Stimulated activated CD8-positive, alpha-beta memory T cell treated with anti-CD3 and anti-CD28 coated beads, Interleukin-4, amount 100 ng/mL, for 48 hours (primary cell): Measurements from ENCODE around the gene SEC61B.

ENCODE experiments used
- DNase-seq: peaks from one replicate; pipeline ENCODE4 v3.0.0-alpha.2; 2020

SEC61B gene

GRCh38 chr9:99221621-99222415 is at the start of gene SEC61B, which contains the start of gene ALG2:
SEC61B (plus strand) TSS chr9:99222282; CDS start chr9:99222364, 82 bp downstream.
ALG2 (minus strand) TSS chr9:99221942; CDS start chr9:99221894, 48 bp downstream.
- DNase-seq, result peak; percentile 97

GRCh38 chr9:99173570-99174504 is 48.2 kb upstream of the SEC61B start:
- DNase-seq, result no peak

- no peak for DNase-seq
Observed at GRCh38 chr9:99176527-99177013, 45.5 kb upstream of the SEC61B start.

- DNase-seq, result no peak
Observed at GRCh38 chr9:99177576-99178366, 44.3 kb upstream of the SEC61B start.

- no peak for DNase-seq
Observed at GRCh38 chr9:99178912-99179872, 42.9 kb upstream of the SEC61B start.

- no peak for DNase-seq
Observed at GRCh38 chr9:99180199-99180598, 41.9 kb upstream of the SEC61B start.

GRCh38 chr9:99180662-99181061 is 41.4 kb upstream of the SEC61B start:
- DNase-seq, result peak; percentile 33

- no peak for DNase-seq
Observed at GRCh38 chr9:99181206-99181605, 40.9 kb upstream of the SEC61B start.

- peak; percentile 47 for DNase-seq
Observed at GRCh38 chr9:99181621-99182020, 40.5 kb upstream of the SEC61B start.

- no peak for DNase-seq
Observed at GRCh38 chr9:99182356-99182755, 39.7 kb upstream of the SEC61B start.

GRCh38 chr9:99183616-99184015 is 38.5 kb upstream of the SEC61B start:
- no peak for DNase-seq

GRCh38 chr9:99184110-99184474 is 38.0 kb upstream of the SEC61B start:
- no peak for DNase-seq

- DNase-seq, result peak; percentile 85
Observed at GRCh38 chr9:99184475-99185347, 37.4 kb upstream of the SEC61B start.

- DNase-seq, result no peak
Observed at GRCh38 chr9:99185348-99185632, 36.8 kb upstream of the SEC61B start.

- no peak for DNase-seq
Observed at GRCh38 chr9:99185934-99186333, 36.1 kb upstream of the SEC61B start.

- no peak for DNase-seq
Observed at GRCh38 chr9:99187311-99187710, 34.8 kb upstream of the SEC61B start.

GRCh38 chr9:99189186-99189585 is 32.9 kb upstream of the SEC61B start:
- DNase-seq, result no peak

GRCh38 chr9:99189887-99190596 is 32.0 kb upstream of the SEC61B start:
- no peak for DNase-seq

- no peak for DNase-seq
Observed at GRCh38 chr9:99190597-99191283, 31.3 kb upstream of the SEC61B start.
